Measurements from ENCODE around the gene CAT. TPM values are rescaled to one million over a fixed set of nuclear protein-coding genes. Genes with fewer than 3 reads are reported as not detected.

CAT gene
- total RNA-seq, 1 donor from 2014 or later, result 31.1 TPM

DNA sequence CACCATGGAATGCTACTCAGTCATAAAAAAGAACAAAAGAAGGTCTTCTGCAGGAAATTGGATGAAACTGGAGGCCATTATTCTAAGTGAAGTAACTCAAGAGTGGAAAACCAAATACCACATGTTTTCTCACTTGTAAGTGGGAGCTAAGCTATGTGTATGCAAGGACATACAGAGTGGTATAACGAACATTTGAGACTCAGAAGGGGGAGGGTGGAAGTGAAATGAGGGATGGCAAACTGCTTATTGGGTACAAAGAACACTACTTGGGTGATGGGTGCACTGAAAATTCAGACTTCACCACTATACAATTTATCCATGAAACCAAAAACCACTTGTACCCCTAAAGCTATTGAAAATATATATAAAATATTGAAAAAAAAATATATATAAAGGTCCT, 13.4 kb upstream of the CAT start:
- H3K36me3 Mint-ChIP-seq (ENCODE audit: low read depth), result no peaks in the 10 kb centered on the region
- no peak for DNase-seq (ENCODE audit: low spot score)
- H3K27ac Mint-ChIP-seq (ENCODE audit: unreplicated experiment), result no peak overlapping the region
- TF ChIP-seq, protein P1, sequence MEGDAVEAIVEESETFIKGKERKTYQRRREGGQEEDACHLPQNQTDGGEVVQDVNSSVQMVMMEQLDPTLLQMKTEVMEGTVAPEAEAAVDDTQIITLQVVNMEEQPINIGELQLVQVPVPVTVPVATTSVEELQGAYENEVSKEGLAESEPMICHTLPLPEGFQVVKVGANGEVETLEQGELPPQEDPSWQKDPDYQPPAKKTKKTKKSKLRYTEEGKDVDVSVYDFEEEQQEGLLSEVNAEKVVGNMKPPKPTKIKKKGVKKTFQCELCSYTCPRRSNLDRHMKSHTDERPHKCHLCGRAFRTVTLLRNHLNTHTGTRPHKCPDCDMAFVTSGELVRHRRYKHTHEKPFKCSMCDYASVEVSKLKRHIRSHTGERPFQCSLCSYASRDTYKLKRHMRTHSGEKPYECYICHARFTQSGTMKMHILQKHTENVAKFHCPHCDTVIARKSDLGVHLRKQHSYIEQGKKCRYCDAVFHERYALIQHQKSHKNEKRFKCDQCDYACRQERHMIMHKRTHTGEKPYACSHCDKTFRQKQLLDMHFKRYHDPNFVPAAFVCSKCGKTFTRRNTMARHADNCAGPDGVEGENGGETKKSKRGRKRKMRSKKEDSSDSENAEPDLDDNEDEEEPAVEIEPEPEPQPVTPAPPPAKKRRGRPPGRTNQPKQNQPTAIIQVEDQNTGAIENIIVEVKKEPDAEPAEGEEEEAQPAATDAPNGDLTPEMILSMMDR (IDR thresholded peaks at IDR 0.05), result no peak
- H3K9me3 Mint-ChIP-seq (ENCODE audit: low read depth), result no peaks in the 10 kb centered on the region
- peaks cover 8% of the 10 kb centered on the region for H3K4me1 Mint-ChIP-seq (ENCODE audit: low read depth)
- peaks cover 4% of the 10 kb centered on the region for H3K27me3 Mint-ChIP-seq (ENCODE audit: low read depth)
- H3K4me3 Mint-ChIP-seq (ENCODE audit: unreplicated experiment), result no peak overlapping the region

DNA sequence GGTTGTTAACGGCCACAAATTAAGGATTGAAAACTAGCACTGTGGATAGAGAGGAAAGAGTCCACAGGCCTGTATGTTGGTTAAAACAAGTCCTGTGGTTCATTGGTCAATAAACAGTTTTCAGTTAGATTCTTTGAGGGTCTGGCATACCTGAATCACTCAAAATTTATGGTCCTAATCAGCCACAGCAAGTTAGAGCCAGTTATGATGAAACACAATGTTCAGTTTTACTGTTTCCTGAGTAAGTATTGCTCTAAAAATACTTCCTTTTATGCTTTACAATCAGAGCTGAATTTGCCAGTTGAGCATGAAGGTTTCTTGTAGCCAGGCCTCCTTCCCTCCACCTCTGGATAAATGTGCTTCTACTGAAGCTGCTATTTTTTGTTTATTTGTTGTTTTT, 12.9 kb upstream of the CAT start:
- no peak overlapping the region for H3K4me3 Mint-ChIP-seq (ENCODE audit: unreplicated experiment)
- TF ChIP-seq, protein P1 (IDR thresholded peaks at IDR 0.05), result no peak
- H3K36me3 Mint-ChIP-seq (ENCODE audit: low read depth), result no peaks in the 10 kb centered on the region
- H3K27me3 Mint-ChIP-seq (ENCODE audit: low read depth), result no peaks in the 10 kb centered on the region
- no peaks in the 10 kb centered on the region for H3K9me3 Mint-ChIP-seq (ENCODE audit: low read depth)
- H3K27ac Mint-ChIP-seq (ENCODE audit: unreplicated experiment), result no peak overlapping the region
- no peak for DNase-seq (ENCODE audit: low spot score)
- H3K4me1 Mint-ChIP-seq (ENCODE audit: low read depth), result peaks cover 8% of the 10 kb centered on the region

DNA sequence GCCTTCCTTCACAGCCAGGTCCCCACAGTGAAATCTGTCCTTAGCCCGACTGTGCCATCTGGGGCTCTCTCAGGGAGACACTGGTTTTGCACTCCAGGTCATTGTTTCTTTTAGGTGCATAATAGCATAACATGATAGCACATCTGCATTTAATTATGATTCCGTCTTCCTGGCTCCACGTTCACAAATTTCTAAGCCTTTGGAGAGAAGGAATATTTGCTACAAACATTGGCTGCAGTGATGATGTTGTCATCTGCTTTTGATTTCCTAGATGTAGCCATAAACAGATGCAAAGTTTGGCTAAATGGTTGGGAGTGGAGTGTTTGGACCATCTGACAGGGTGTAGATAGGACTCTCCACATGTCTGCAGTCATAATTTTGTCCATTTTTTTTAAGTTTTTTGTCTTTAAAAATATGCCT, 12.0 kb upstream of the CAT start:
- Mint-ChIP-seq H3K27me3 (ENCODE audit: low read depth) (no peaks in the 10 kb centered on the region), H3K4me3 (ENCODE audit: unreplicated experiment) (no peak overlapping the region), H3K4me1 (ENCODE audit: low read depth) (peaks cover 8% of the 10 kb centered on the region), H3K27ac (ENCODE audit: unreplicated experiment) (peak overlapping the region; percentile 42), H3K36me3 (ENCODE audit: low read depth) (no peaks in the 10 kb centered on the region), H3K9me3 (ENCODE audit: low read depth) (no peaks in the 10 kb centered on the region)
- TF ChIP-seq, protein P1 (IDR thresholded peaks at IDR 0.05), result no peak
- no peak for DNase-seq (ENCODE audit: low spot score)

DNA sequence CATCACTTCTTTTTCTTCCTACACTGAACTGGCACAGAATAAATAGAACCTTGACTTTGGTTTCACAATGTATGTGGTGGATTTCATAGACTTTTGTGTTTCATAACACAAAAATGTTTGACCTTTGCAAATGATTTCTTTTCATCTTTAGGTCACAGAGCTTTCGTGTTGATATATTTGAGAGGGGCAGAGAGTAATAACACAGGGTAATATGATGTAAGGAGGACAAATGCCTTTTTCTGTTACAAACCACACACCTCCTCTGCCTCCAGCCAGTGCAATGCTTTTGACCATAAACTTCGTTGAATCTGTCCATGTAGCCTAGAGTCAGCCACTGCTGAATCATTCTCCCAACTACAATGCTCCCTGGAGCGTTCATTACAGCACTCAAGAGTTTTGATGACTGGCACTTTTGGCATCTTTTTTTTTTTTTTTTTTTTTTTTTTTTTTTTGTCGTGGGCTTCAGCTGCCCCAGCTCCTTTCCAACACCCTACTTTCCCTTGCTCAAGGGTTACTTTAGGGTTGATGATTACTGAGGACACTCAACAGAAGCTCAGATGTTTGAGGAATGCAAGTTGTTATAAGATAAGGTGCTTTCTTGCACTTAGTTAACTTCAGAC, 11.4 kb upstream of the CAT start:
- H3K4me3 Mint-ChIP-seq (ENCODE audit: unreplicated experiment), result no peak overlapping the region
- peak overlapping the region; percentile 42 for H3K27ac Mint-ChIP-seq (ENCODE audit: unreplicated experiment)
- no peaks in the 10 kb centered on the region for H3K36me3 Mint-ChIP-seq (ENCODE audit: low read depth)
- H3K4me1 Mint-ChIP-seq (ENCODE audit: low read depth), result peaks cover 8% of the 10 kb centered on the region
- no peak for DNase-seq (ENCODE audit: low spot score)
- no peaks in the 10 kb centered on the region for H3K27me3 Mint-ChIP-seq (ENCODE audit: low read depth)
- TF ChIP-seq, protein P1 (IDR thresholded peaks at IDR 0.05), result no peak
- no peaks in the 10 kb centered on the region for H3K9me3 Mint-ChIP-seq (ENCODE audit: low read depth)

DNA sequence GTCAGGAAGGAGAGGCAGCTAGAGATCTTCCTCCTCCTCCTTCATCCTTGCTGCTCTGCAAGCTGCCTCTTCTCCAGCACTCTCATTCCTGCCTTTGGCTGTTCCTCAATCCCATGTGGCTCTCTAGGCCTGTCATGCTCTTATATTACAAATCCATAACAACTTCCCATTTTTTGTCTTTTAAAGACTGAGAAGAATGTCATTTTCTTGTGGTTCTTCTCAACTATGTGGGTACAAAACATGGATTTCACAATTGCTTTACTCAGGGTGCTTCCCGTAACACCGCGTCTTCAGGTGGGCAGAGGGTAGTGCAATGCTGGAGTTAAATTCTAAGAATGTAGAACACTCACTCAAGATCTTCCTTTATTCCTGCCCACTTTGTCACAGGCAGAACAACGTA, 6.8 kb upstream of the CAT start:
- TF ChIP-seq, protein P1 (IDR thresholded peaks at IDR 0.05), result no peak
- DNase-seq (ENCODE audit: low spot score), result no peak
- H3K27me3 Mint-ChIP-seq (ENCODE audit: low read depth), result no peaks in the 10 kb centered on the region
- H3K36me3 Mint-ChIP-seq (ENCODE audit: low read depth), result no peaks in the 10 kb centered on the region
- H3K9me3 Mint-ChIP-seq (ENCODE audit: low read depth), result no peaks in the 10 kb centered on the region
- H3K4me1 Mint-ChIP-seq (ENCODE audit: low read depth), result peaks cover 8% of the 10 kb centered on the region
- no peak overlapping the region for H3K27ac Mint-ChIP-seq (ENCODE audit: unreplicated experiment)
- no peak overlapping the region for H3K4me3 Mint-ChIP-seq (ENCODE audit: unreplicated experiment)

Measured in chondrocyte (in vitro differentiated cells).